Measurements from ENCODE around the gene EGFR.
A peak's percentile ranks its signal among the peaks of the same experiment; 100 is the strongest.

EGFR gene

GRCh38 chr7:55052081-55052480, 33.3 kb downstream of the EGFR start:
- Histone ChIP-seq H3K9ac (ENCODE audit: low read depth, low read length, poor library complexity) (no peak overlapping the region), H3K18ac (ENCODE audit: low read length) (no peak overlapping the region), H3K79me1 (ENCODE audit: low read depth, low read length) (no peaks in the 10 kb centered on the region), H3K4me2 (ENCODE audit: insufficient read depth, low read length, poor library complexity, severe bottlenecking) (no peak overlapping the region), H2BK5ac (ENCODE audit: low read length) (no peak overlapping the region), H3K14ac (ENCODE audit: low read length) (no peak overlapping the region), H3K4me3 (ENCODE audit: low read length in 2 of 2) (no peak overlapping the region), H2AFZ (ENCODE audit: low read length) (no peak overlapping the region), H2BK15ac (ENCODE audit: low read length) (no peak overlapping the region), H2AK5ac (ENCODE audit: low read depth, low read length) (no peak overlapping the region), H3K27ac (replicated peaks; ENCODE audit: low read length) (no peak overlapping the region), H3K4ac (ENCODE audit: low read length) (no peak overlapping the region), H4K91ac (ENCODE audit: low read depth, low read length, poor library complexity) (no peak overlapping the region), H3K9me3 (replicated peaks in 1 of 2; ENCODE audit: control insufficient read depth in 2 of 2, insufficient read depth in 1 of 2, low read depth in 1 of 2, low read length in 2 of 2) (no peaks in the 10 kb centered on the region), H2BK12ac (ENCODE audit: low read length) (no peak overlapping the region), H3K27me3 (ENCODE audit: control insufficient read depth in 3 of 3, insufficient read depth in 3 of 3, low read depth in 1 of 3, low read length in 3 of 3) (no peaks in the 10 kb centered on the region), H3K23ac (ENCODE audit: low read depth, low read length, poor library complexity) (no peak overlapping the region), H3K36me3 (replicated peaks in 1 of 2; ENCODE audit: control insufficient read depth in 2 of 2, insufficient read depth in 2 of 2, low read length in 2 of 2) (no peaks in the 10 kb centered on the region), H4K8ac (ENCODE audit: low read depth, low read length) (no peak overlapping the region), H2BK120ac (ENCODE audit: low read depth, low read length) (no peak overlapping the region), H3K4me1 (ENCODE audit: control insufficient read depth in 2 of 2, insufficient read depth in 1 of 2, low read depth in 1 of 2, low read length in 2 of 2) (peaks cover 0 to 3% of the 10 kb centered on the region in 2 donors)
- no CpG with 5 or more reads among the region's 2 CpGs for WGBS, 2 donors (ENCODE audit: extremely low coverage in 2 of 2, insufficient read length in 2 of 2, insufficient replicate concordance in 1 of 2)
- no peak for DNase-seq (ENCODE audit: low spot score)

DNA sequence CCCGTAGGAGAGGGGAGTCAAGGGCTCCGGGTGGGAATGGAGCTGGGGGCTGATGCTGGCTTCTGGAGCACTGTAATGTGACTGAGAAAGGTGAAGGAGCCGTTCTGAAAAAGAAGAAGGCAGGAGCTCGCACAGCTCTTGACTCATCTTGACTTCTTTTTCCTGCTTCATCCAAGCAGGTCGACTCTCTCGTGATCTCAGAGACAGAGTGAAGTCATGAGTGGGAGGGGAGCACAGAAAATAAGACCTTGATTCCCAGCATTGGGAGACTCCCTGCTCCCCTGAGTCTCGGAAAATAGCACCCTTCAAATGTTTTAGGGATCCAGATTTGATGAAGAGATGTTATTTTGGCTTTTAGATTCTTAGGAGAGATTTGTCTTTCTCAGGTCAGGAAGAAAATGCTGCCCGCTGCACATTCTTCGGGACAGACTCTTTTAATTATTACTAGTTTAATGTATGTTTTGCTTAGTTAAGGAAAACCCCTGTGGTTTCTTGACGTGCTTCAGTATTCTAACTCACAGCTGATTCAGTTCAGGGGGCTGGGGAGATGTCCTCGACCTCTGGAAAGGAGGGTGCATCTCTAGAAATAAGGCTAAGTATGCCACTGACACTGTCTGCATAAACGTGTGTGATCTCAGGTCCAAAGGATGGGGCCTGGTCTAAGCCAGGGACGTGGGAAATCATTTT, 34.1 kb downstream of the EGFR start:
- Histone ChIP-seq H3K23ac (ENCODE audit: low read depth, low read length, poor library complexity) (no peak overlapping the region), H3K4me2 (ENCODE audit: insufficient read depth, low read length, poor library complexity, severe bottlenecking) (no peak overlapping the region), H3K9ac (ENCODE audit: low read depth, low read length, poor library complexity) (no peak overlapping the region), H2BK15ac (ENCODE audit: low read length) (no peak overlapping the region), H3K4me1 (ENCODE audit: control insufficient read depth in 2 of 2, insufficient read depth in 1 of 2, low read depth in 1 of 2, low read length in 2 of 2) (peaks cover 0 to 3% of the 10 kb centered on the region in 2 donors), H3K9me3 (replicated peaks in 1 of 2; ENCODE audit: control insufficient read depth in 2 of 2, insufficient read depth in 1 of 2, low read depth in 1 of 2, low read length in 2 of 2) (no peaks in the 10 kb centered on the region), H4K8ac (ENCODE audit: low read depth, low read length) (no peak overlapping the region), H3K27me3 (ENCODE audit: control insufficient read depth in 3 of 3, insufficient read depth in 3 of 3, low read depth in 1 of 3, low read length in 3 of 3) (no peaks in the 10 kb centered on the region), H3K27ac (replicated peaks; ENCODE audit: low read length) (no peak overlapping the region), H4K91ac (ENCODE audit: low read depth, low read length, poor library complexity) (peak overlapping the region; percentile 25), H2AFZ (ENCODE audit: low read length) (no peak overlapping the region), H3K4ac (ENCODE audit: low read length) (no peak overlapping the region), H2BK120ac (ENCODE audit: low read depth, low read length) (no peak overlapping the region), H3K36me3 (replicated peaks in 1 of 2; ENCODE audit: control insufficient read depth in 2 of 2, insufficient read depth in 2 of 2, low read length in 2 of 2) (no peaks in the 10 kb centered on the region), H3K4me3 (ENCODE audit: low read length in 2 of 2) (no peak overlapping the region), H3K14ac (ENCODE audit: low read length) (no peak overlapping the region), H2AK5ac (ENCODE audit: low read depth, low read length) (no peak overlapping the region), H3K18ac (ENCODE audit: low read length) (no peak overlapping the region), H2BK5ac (ENCODE audit: low read length) (no peak overlapping the region), H3K79me1 (ENCODE audit: low read depth, low read length) (no peaks in the 10 kb centered on the region), H2BK12ac (ENCODE audit: low read length) (no peak overlapping the region)
- WGBS, 2 donors (ENCODE audit: extremely low coverage in 2 of 2, insufficient read length in 2 of 2, insufficient replicate concordance in 1 of 2), result no CpG with 5 or more reads among the region's 13 CpGs
- DNase-seq (ENCODE audit: low spot score), result no peak

GRCh38 chr7:55053651-55054571, 35.1 kb downstream of the EGFR start:
- H4K8ac ChIP-seq (ENCODE audit: low read depth, low read length), result no peak overlapping the region
- H2AFZ ChIP-seq (ENCODE audit: low read length), result no peak overlapping the region
- no peaks in the 10 kb centered on the region for H3K79me1 ChIP-seq (ENCODE audit: low read depth, low read length)
- H3K9ac ChIP-seq (ENCODE audit: low read depth, low read length, poor library complexity), result no peak overlapping the region
- H4K91ac ChIP-seq (ENCODE audit: low read depth, low read length, poor library complexity), result no peak overlapping the region
- peak overlapping the region; percentile 33 for H2BK12ac ChIP-seq (ENCODE audit: low read length)
- H2BK5ac ChIP-seq (ENCODE audit: low read length), result no peak overlapping the region
- no peak overlapping the region for H2BK15ac ChIP-seq (ENCODE audit: low read length)
- H3K36me3 ChIP-seq (replicated peaks in 1 of 2; ENCODE audit: control insufficient read depth in 2 of 2, insufficient read depth in 2 of 2, low read length in 2 of 2), result no peaks in the 10 kb centered on the region
- H3K14ac ChIP-seq (ENCODE audit: low read length), result no peak overlapping the region
- H3K4me2 ChIP-seq (ENCODE audit: insufficient read depth, low read length, poor library complexity, severe bottlenecking), result no peak overlapping the region
- peaks cover under 1 to 2% of the 10 kb centered on the region in 2 donors for H3K4me1 ChIP-seq (ENCODE audit: control insufficient read depth in 2 of 2, insufficient read depth in 1 of 2, low read depth in 1 of 2, low read length in 2 of 2)
- no peak overlapping the region for H2AK5ac ChIP-seq (ENCODE audit: low read depth, low read length)
- H3K4me3 ChIP-seq (ENCODE audit: low read length in 2 of 2), result no peak overlapping the region
- no peak overlapping the region for H2BK120ac ChIP-seq (ENCODE audit: low read depth, low read length)
- H3K27ac ChIP-seq (replicated peaks; ENCODE audit: low read length), result no peak overlapping the region
- no peak overlapping the region for H3K18ac ChIP-seq (ENCODE audit: low read length)
- H3K27me3 ChIP-seq (ENCODE audit: control insufficient read depth in 3 of 3, insufficient read depth in 3 of 3, low read depth in 1 of 3, low read length in 3 of 3), result no peaks in the 10 kb centered on the region
- no peak overlapping the region for H3K23ac ChIP-seq (ENCODE audit: low read depth, low read length, poor library complexity)
- peaks cover 0 to 3% of the 10 kb centered on the region in 2 donors for H3K9me3 ChIP-seq (replicated peaks in 1 of 2; ENCODE audit: control insufficient read depth in 2 of 2, insufficient read depth in 1 of 2, low read depth in 1 of 2, low read length in 2 of 2)
- WGBS, 2 donors (ENCODE audit: extremely low coverage in 2 of 2, insufficient read length in 2 of 2, insufficient replicate concordance in 1 of 2), result no CpG with 5 or more reads among the region's 26 CpGs
- H3K4ac ChIP-seq (ENCODE audit: low read length), result no peak overlapping the region
- DNase-seq (ENCODE audit: low spot score), result no peak

- Histone ChIP-seq H3K4me1 (ENCODE audit: control insufficient read depth in 2 of 2, insufficient read depth in 1 of 2, low read depth in 1 of 2, low read length in 2 of 2) (peaks cover 2% of the 10 kb centered on the region in 2 donors), H3K9me3 (replicated peaks in 1 of 2; ENCODE audit: control insufficient read depth in 2 of 2, insufficient read depth in 1 of 2, low read depth in 1 of 2, low read length in 2 of 2) (peaks cover 0 to 3% of the 10 kb centered on the region in 2 donors), H3K9ac (ENCODE audit: low read depth, low read length, poor library complexity) (no peak overlapping the region), H3K27me3 (ENCODE audit: control insufficient read depth in 3 of 3, insufficient read depth in 3 of 3, low read depth in 1 of 3, low read length in 3 of 3) (no peaks in the 10 kb centered on the region), H4K8ac (ENCODE audit: low read depth, low read length) (no peak overlapping the region), H2AFZ (ENCODE audit: low read length) (no peak overlapping the region), H3K4me3 (ENCODE audit: low read length in 2 of 2) (no peak overlapping the region), H3K18ac (ENCODE audit: low read length) (peak overlapping the region; percentile 15), H3K27ac (replicated peaks; ENCODE audit: low read length) (no peak overlapping the region), H4K91ac (ENCODE audit: low read depth, low read length, poor library complexity) (no peak overlapping the region), H2BK120ac (ENCODE audit: low read depth, low read length) (no peak overlapping the region), H2BK5ac (ENCODE audit: low read length) (no peak overlapping the region), H3K4me2 (ENCODE audit: insufficient read depth, low read length, poor library complexity, severe bottlenecking) (no peak overlapping the region), H2AK5ac (ENCODE audit: low read depth, low read length) (peak overlapping the region; percentile 12), H3K14ac (ENCODE audit: low read length) (no peak overlapping the region), H2BK12ac (ENCODE audit: low read length) (no peak overlapping the region), H2BK15ac (ENCODE audit: low read length) (no peak overlapping the region), H3K36me3 (replicated peaks in 1 of 2; ENCODE audit: control insufficient read depth in 2 of 2, insufficient read depth in 2 of 2, low read length in 2 of 2) (no peaks in the 10 kb centered on the region), H3K23ac (ENCODE audit: low read depth, low read length, poor library complexity) (no peak overlapping the region), H3K79me1 (ENCODE audit: low read depth, low read length) (no peaks in the 10 kb centered on the region), H3K4ac (ENCODE audit: low read length) (no peak overlapping the region)
- no peak for DNase-seq (ENCODE audit: low spot score)
- no CpG with 5 or more reads among the region's 9 CpGs for WGBS, 2 donors (ENCODE audit: extremely low coverage in 2 of 2, insufficient read length in 2 of 2, insufficient replicate concordance in 1 of 2)
These were observed 35.9 kb downstream of the EGFR start for GRCh38 chr7:55054758-55055157.
